ENCODE data around the gene PIM3.
A peak's percentile ranks its signal among the peaks of the same experiment; 100 is the strongest.

The PIM3 gene

DNA sequence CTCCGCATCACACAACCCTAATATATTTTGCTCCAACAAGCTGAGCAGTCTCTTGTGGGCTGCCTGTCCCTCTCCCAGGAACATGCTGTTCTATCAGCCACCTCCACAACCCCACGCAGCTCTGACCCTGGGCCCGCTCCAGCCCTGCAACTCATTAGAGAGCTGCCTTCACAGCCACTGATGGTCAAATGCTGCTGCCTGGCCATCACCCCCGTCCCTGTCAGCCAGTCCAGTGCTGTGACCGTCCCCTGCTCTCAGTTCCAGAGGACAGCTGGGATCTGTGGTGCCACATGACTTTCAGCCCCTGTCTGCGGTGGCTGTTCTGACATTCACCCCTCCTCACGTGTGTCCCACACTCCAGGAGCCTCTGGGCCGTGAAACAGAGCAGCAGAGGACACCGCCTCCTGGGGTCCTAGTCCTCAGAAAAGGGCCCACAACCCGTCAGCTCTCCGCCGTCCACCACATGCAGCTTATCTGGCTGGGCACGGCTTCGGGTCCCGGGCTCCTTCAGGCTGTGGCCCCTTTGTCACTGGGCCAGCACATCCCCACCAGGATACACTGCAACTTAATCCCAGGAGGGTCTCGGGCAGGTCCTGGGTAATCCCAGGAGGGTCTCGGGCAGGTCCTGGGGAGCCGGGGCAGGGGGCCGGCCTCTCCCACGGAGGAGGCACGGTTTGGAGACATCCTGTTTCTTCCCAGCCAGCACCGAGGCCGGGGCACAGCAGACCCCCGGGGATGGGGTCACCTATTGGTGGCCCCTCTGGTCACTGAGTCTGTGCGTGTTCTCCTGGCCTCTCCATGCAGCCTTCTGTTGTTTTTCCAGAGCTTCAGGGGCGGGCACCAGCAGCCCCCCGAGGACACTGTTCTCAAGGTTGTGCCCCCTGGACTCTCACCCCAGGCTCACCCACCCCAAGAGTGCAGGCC lies 27.1 kb upstream of the PIM3 start:
- no peak overlapping the region for H3K4me3 ChIP-seq (ENCODE audit: control insufficient read depth, low read depth, low read length)
- no peak for DNase-seq (ENCODE audit: low read depth)
- TF ChIP-seq, protein P1, sequence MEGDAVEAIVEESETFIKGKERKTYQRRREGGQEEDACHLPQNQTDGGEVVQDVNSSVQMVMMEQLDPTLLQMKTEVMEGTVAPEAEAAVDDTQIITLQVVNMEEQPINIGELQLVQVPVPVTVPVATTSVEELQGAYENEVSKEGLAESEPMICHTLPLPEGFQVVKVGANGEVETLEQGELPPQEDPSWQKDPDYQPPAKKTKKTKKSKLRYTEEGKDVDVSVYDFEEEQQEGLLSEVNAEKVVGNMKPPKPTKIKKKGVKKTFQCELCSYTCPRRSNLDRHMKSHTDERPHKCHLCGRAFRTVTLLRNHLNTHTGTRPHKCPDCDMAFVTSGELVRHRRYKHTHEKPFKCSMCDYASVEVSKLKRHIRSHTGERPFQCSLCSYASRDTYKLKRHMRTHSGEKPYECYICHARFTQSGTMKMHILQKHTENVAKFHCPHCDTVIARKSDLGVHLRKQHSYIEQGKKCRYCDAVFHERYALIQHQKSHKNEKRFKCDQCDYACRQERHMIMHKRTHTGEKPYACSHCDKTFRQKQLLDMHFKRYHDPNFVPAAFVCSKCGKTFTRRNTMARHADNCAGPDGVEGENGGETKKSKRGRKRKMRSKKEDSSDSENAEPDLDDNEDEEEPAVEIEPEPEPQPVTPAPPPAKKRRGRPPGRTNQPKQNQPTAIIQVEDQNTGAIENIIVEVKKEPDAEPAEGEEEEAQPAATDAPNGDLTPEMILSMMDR (IDR thresholded peaks at IDR 0.05; ENCODE audit: control insufficient read depth, insufficient read depth, low read depth, low read length, missing control alignments) = no peak

DNA sequence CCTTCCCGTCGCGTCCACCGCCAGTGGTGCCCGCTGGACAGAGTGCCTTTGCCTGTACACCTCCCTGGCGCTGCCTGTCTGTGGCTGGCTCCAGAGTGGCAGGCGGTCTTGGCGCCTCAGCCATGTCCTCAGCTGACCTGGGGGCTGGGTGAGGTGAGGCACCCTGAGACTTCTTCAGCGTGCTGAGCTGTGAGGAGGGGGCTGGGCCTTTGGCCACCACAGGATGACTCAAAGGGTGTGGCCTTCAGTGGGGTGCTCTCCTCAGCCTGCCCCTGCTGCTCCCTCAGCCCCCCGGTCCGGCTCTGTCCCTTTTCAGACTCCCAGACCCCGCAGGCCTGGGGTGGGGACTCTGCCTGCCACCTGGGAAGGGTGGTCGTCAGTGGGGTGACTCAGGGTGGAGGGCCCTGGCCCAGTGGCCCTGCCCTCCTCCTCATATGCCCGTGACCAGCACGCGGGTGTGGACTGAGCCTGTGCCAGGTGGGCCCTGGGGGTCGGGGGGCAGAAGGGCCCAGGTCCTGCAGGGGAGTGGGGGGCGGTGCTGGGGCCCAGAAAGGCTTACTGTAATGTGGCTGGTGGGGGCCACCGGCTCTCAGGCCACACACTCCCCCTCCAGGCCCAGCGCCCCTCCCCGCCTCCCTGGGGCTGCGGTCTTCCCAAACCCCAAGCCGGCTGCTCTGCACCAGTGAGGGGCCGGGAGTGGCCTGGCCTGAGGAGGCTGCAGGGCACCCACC lies 26.2 kb upstream of the PIM3 start:
- H3K4me3 ChIP-seq (ENCODE audit: control insufficient read depth, low read depth, low read length) = peak overlapping the region; percentile 20; the same call in 1 of the 2 replicates
- TF ChIP-seq, protein P1 (IDR thresholded peaks at IDR 0.05; ENCODE audit: control insufficient read depth, insufficient read depth, low read depth, low read length, missing control alignments) = no peak
- no peak for DNase-seq (ENCODE audit: low read depth)

DNA sequence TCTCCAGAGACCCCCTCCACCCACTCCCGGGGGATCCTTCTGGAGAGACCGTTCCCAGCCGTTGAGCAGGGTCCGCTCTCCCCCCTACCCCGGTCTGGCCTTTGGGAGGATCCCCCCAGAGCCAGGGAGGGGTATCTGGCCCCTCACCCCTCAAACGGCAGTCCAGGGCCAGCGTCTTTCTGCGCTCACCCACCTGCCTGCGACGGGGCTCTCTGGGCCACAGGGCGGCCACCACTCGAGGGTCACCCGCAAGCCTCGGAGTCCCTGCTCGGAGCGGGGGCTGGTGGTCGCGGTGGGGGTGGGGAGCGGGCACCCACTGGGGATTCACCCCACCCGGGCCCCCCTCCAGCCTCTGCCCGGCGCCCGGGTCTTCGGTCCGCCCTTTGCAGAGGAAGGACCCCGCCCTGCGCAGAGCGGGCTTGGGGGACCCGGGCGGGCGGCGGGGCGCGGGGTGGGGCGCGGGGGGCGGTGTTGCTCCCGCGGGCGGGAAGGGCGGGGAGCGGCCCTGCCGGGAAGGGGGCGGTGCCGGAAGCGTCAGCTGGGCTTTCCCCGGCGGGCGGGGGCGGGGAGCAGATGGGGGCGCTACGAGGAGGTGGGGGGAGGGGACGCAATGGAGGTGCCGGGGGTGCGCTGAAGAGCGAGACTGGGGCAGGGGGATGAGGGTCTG lies 25.5 kb upstream of the PIM3 start:
- H3K4me3 ChIP-seq (ENCODE audit: control insufficient read depth, low read depth, low read length) = peak overlapping the region; percentile 20
- TF ChIP-seq, protein P1 (IDR thresholded peaks at IDR 0.05; ENCODE audit: control insufficient read depth, insufficient read depth, low read depth, low read length, missing control alignments) = no peak
- no peak for DNase-seq (ENCODE audit: low read depth)

DNA sequence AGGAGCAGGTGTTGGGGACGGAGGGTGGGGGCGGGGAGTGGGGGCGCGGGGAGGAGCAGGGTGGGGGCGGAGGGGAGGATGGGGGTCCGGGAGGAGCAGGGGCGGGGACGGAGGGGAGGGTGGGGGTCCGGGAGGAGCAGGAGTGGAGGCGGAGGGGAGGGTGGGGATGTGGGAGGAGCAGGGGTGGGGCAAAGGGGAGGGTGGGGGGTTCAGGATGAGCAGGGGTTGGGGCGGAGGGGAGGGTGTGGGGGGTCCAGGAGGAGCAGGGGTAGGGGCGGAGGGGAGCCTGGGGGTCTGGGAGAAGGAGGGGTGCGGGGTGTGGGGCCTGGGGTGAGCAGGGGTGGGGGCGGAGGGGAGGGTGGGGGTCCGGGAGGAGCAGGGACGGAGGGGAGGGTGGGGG lies 25.0 kb upstream of the PIM3 start:
- DNase-seq (ENCODE audit: low read depth) = no peak
- no peak overlapping the region for H3K4me3 ChIP-seq (ENCODE audit: control insufficient read depth, low read depth, low read length)
- TF ChIP-seq, protein P1 (IDR thresholded peaks at IDR 0.05; ENCODE audit: control insufficient read depth, insufficient read depth, low read depth, low read length, missing control alignments) = no peak

DNA sequence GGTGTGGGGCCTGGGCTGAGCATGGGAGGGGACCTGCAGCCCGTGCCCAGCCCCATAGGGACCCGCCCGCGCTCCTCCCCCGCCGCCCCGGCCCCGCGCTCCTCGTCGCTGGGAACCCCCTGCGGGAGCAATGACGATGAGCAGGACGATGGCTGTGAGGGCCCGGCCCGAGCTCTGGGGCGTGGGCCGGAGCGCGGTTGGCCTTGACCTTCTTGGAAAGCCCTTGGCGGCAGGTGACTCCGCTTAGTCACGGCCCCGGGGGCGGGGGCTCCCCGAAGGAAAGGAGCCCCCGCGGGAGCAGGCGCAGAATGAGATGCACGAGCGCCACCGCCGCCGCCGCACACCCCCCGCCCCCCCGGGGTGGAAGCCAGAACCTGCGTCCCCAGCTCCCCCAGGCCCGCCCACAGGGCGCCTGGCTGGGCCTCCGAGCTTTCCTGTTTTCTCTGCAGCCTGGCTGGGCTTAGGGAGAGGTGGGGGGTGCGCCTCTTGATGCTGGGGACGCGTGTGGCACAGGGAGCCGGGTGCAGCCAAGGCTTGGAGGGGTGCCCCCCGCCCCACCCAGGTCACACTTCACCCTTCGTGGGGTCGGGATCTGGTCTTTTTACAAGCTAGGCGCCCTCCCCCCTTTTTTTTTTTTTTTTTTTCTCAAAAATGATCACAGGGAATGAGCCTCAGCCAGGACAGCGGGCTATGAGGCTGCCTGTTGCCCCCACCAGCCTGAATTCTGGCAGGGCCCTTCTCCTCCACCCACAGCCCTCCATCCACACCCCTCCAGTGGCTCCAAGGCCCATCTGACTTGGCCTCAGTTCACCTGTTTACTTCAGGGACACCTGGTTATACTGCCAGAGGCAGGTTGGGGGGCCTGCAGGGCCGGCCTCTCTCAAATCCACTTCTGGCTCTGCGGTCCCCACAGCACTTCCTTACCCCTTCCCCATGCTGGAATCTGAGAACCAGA lies 24.3 kb upstream of the PIM3 start:
- DNase-seq (ENCODE audit: low read depth) = no peak
- TF ChIP-seq, protein P1 (IDR thresholded peaks at IDR 0.05; ENCODE audit: control insufficient read depth, insufficient read depth, low read depth, low read length, missing control alignments) = no peak
- peak overlapping the region; percentile 19 for H3K4me3 ChIP-seq (ENCODE audit: control insufficient read depth, low read depth, low read length)

Measured in AG09309 (cell line).